ENCODE results near the gene GGA3.

GRCh38 chr17:75271955-75272847, 10.8 kb upstream of the GGA3 start:
- TF ChIP-seq CTCF (IDR thresholded peaks at IDR 0.05; ENCODE audit: borderline replicate concordance, extremely low read depth, low read length, poor library complexity, severe bottlenecking) (peak; percentile 33), EZH2 (IDR thresholded peaks at IDR 0.05; ENCODE audit: borderline replicate concordance, low read depth, low read length, severe bottlenecking) (no peak)
